Mesothelial cell of epicardium (in vitro differentiated cells): ENCODE results near the gene ARMC12. TPM values are rescaled to one million over a fixed set of nuclear protein-coding genes. Genes with fewer than 3 reads are reported as not detected.

ENCODE experiments used
- DNase-seq, 2 experiments: peaks; one replicate each; pipeline ENCODE4 v3.0.0; 2021; ENCODE audit warnings: low spot score in 2 of 2; ENCODE audit not compliant: unreplicated experiment in 2 of 2
- H3K27ac Mint-ChIP-seq: 2 replicates; pipeline ENCODE4 v1.8.0; 2021; ENCODE audit warnings: mixed read lengths
- H3K27me3 Mint-ChIP-seq: 2 replicates; pipeline ENCODE4 v1.8.0; 2021; ENCODE audit warnings: low read depth, mixed read lengths
- H3K36me3 Mint-ChIP-seq: 2 replicates; pipeline ENCODE4 v1.8.0; 2021; ENCODE audit warnings: mixed read lengths
- H3K4me1 Mint-ChIP-seq: 2 replicates; pipeline ENCODE4 v1.8.0; 2021; ENCODE audit warnings: mixed read lengths
- H3K4me3 Mint-ChIP-seq: 2 replicates; pipeline ENCODE4 v1.8.0; 2021; ENCODE audit warnings: mild to moderate bottlenecking, moderate library complexity, mixed read lengths
- H3K9me3 Mint-ChIP-seq: 2 replicates; pipeline ENCODE4 v1.8.0; 2021; ENCODE audit warnings: mixed read lengths
- total RNA-seq: library from RNA; stranded (reverse); gene quantifications from 3 replicates; pipeline ENCODE4 v1.2.1, GENCODE V29; 2021
- TF ChIP-seq, protein P1 (sequence below): fragments of 200-600 bp; sonication (generic); IDR thresholded peaks from one replicate; pipeline ENCODE4 v1.5.0; 2021; ENCODE audit warnings: antibody characterized with exemption; ENCODE audit not compliant: unreplicated experiment

ARMC12 gene
- total RNA-seq, 1 donor from 2014 or later: 4.2 TPM

DNA sequence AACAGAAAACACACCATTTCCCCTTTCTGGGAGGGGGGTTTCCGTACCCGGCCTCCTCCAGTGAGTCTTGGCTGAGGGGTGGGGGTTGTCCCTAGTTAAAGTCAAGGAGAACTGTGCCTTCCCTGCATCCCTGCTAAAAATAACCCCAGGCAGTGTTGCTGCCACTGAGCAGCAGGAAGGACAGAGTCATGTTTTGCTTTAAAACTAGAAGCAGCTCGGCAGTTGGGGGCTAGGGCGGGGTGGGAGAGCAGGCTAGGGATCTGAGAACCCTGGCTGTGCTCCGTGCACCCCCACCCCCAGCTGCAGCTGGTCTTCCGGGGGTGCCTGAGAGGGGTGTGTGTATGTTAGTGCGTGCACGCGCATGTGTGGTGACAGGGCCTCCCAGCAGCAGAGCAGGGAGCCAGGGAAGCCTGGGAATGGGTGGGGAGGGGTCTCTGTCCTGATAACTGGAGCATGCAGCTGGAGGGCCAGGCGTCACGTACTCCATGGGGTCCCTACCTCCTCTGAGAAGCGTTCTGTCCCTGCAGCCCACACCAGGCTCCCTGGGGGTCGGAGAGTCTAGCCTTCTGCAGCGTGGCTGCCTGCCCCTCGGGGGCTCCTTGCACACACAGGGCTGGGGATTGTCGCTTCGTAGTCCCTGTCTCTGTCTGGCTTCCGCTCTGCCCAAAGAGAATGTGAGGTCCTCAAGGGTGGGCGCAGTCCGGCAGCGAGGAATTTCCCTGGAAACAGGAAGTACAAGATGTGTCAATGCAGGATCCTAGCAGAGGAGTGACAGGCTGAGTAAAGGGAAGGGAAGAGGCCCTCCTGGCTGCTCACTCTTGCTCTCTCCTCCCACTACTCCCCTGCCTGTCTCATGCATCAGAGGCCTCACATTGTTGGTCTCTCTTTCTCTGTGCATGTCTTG, 16.8 kb upstream of the ARMC12 start:
- Mint-ChIP-seq H3K4me1 (peaks cover 44% of the 10 kb centered on the region), H3K36me3 (no peaks in the 10 kb centered on the region), H3K27me3 (peaks cover 16% of the 10 kb centered on the region), H3K9me3 (no peaks in the 10 kb centered on the region), H3K4me3 (peak overlapping the region; percentile 57), H3K27ac (peak overlapping the region; percentile 89)
- DNase-seq: no peak
- TF ChIP-seq, protein P1, sequence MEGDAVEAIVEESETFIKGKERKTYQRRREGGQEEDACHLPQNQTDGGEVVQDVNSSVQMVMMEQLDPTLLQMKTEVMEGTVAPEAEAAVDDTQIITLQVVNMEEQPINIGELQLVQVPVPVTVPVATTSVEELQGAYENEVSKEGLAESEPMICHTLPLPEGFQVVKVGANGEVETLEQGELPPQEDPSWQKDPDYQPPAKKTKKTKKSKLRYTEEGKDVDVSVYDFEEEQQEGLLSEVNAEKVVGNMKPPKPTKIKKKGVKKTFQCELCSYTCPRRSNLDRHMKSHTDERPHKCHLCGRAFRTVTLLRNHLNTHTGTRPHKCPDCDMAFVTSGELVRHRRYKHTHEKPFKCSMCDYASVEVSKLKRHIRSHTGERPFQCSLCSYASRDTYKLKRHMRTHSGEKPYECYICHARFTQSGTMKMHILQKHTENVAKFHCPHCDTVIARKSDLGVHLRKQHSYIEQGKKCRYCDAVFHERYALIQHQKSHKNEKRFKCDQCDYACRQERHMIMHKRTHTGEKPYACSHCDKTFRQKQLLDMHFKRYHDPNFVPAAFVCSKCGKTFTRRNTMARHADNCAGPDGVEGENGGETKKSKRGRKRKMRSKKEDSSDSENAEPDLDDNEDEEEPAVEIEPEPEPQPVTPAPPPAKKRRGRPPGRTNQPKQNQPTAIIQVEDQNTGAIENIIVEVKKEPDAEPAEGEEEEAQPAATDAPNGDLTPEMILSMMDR: no peak

DNA sequence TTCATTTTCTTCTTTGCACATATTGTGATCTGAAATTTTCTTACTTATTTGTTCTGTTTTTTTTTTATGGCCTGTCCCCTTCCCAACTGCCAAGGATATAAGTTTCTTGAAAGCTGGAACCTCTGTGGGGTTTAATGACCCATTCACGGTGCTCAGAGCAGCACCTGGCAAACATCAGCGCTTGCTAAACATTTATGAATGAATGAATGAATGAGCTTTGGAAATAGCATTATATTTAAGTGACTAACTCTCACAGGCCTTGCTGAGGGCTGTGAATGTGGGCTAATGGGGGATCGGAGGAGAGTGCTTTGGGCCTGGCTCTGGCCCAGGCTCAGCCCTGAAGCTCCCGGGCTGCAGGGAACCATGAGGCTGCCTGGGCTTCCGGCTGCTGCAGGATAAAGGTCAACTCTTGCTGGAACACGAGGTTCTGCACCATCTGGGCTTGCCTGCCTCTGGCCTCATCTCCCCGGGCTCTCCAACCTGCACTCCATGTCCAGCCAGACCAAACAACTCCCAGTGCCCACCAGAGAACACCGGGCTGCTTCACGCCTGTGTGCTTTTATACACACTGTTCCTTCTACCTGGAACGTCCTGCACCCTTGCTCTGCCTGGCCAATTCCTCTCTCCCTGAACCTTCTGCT, 14.6 kb upstream of the ARMC12 start:
- TF ChIP-seq, protein P1: no peak
- H3K36me3 Mint-ChIP-seq: no peaks in the 10 kb centered on the region
- H3K4me3 Mint-ChIP-seq: no peak overlapping the region
- peaks cover 9% of the 10 kb centered on the region for H3K27me3 Mint-ChIP-seq
- DNase-seq: no peak
- H3K4me1 Mint-ChIP-seq: peaks cover 63% of the 10 kb centered on the region
- no peaks in the 10 kb centered on the region for H3K9me3 Mint-ChIP-seq
- H3K27ac Mint-ChIP-seq: no peak overlapping the region

DNA sequence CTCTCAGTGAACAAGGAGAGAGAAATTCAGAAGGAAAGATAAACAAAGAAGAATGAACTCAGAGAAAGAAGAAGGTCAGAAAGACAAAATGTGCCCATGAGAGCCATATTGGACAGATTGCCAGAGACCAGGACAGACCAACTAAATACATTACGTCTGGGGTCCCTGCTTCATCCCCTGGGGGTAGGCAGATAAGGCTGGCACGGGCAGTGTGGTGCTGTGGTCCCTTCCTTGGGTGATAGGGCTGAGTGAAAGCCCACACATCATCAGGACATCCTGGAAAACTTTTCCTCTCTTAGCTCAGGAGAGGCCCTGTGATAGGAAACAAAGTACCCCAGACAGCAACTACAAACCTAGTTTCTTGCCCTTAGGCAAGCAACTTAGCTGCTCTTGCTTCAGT, 13.2 kb upstream of the ARMC12 start:
- Mint-ChIP-seq H3K9me3 (no peaks in the 10 kb centered on the region), H3K36me3 (no peaks in the 10 kb centered on the region), H3K27ac (no peak overlapping the region), H3K4me1 (peaks cover 60% of the 10 kb centered on the region), H3K27me3 (peaks cover 9% of the 10 kb centered on the region), H3K4me3 (no peak overlapping the region)
- no peak for DNase-seq
- TF ChIP-seq, protein P1: no peak

DNA sequence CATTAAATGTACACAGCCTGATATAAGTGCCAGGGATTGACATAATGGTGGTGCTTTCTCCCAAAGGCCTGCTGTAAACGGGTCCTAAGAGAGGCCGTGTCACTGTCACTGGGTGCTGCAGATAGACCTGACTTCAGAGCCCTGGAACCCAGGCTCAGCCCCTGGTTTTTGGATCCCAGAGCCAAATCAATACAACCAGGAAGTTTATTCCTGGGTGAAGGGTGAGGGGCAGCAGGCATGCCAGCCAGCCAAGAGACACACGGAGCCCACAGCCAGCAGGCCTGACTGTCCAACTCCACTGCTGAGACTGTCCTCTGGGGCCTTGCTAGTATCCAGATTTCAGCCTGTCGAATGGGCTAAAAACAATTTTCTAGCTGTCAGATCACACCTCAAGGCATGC, 12.8 kb upstream of the ARMC12 start:
- Mint-ChIP-seq H3K27ac (no peak overlapping the region), H3K27me3 (peaks cover 9% of the 10 kb centered on the region), H3K36me3 (no peaks in the 10 kb centered on the region), H3K9me3 (no peaks in the 10 kb centered on the region), H3K4me1 (peaks cover 58% of the 10 kb centered on the region), H3K4me3 (no peak overlapping the region)
- TF ChIP-seq, protein P1: no peak
- DNase-seq: no peak

DNA sequence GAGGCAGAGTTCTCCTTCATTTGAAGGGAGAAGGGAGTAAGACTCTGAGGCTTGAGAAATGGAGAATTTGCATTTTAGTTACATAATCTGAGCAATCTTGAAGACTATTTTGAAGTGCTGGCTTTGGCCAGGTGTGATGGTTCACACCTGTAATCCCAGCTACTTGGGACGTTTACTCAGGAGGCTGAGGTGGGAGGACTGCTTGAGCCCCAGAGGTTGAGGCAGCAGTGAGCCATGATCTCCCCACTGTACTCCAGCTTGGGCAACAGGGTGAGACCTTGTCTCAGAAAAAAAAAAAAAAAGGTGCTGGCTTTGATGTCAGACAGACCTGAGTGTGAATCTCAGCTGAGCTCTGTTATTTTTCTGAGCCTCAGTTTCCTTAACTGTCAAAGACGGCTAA, 12.4 kb upstream of the ARMC12 start:
- TF ChIP-seq, protein P1: no peak
- no peak for DNase-seq
- Mint-ChIP-seq H3K4me3 (no peak overlapping the region), H3K27me3 (peaks cover 11% of the 10 kb centered on the region), H3K4me1 (peaks cover 58% of the 10 kb centered on the region), H3K9me3 (no peaks in the 10 kb centered on the region), H3K36me3 (no peaks in the 10 kb centered on the region), H3K27ac (no peak overlapping the region)
